GM18511 (cell line): Measurements from ENCODE around the gene FBXO47.
"Not testable (repeated sequence)": the region's sequence is repeated elsewhere in the genome, so short reads cannot be mapped to it uniquely, and the experiment has no call there.

ENCODE experiments used
- ATAC-seq: cut with Tn5 transposase; IDR thresholded peaks from one replicate; pipeline ENCODE4 v1.9.1; 2021; ENCODE audit warnings: mild to moderate bottlenecking, moderate library complexity; ENCODE audit not compliant: unreplicated experiment

The FBXO47 gene

GRCh38 chr17:38925263-38925995 is 41.8 kb downstream of the FBXO47 start, which contains the start of gene LASP1NB:
Gene LASP1NB (plus strand): TSS chr17:38925614.
- ATAC-seq = no peak

GRCh38 chr17:38922538-38923297 is 44.5 kb downstream of the FBXO47 start:
- no peak for ATAC-seq

DNA sequence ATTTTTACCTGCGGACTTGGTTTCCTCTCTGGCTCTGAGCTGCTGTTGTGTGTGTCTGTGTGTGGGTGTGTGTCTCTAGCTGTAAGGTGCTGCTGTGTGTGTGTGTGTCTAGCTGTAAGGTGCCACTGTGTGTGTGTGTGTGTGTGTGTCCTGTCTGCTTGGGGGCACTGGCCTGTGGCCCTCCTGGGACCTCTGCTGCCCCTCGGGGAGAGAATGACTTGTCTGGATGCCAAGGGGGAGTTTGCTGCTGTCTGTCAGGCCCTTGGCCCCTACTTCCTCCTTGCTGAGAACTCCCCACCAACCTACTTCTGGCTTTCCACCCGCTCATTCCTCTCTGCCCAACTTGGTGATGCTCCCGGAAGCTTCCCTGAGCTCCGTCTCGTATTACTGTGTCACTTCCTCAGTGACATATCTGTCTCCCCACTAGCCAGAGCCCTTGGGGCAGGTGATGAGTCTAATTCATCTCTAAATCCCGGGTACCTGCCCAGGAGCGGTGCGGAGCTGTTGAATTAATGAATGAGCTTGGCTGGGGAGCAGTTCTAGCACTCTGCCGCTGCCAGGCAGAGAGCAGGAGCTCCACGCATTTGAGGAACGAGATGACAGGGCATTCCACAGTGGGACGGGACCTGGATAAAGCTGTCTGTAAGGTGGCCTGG is 45.3 kb downstream of the FBXO47 start:
- no peak for ATAC-seq

- ATAC-seq = no peak
Measured at GRCh38 chr17:38920374-38921291, 46.6 kb downstream of the FBXO47 start.

- no peak for ATAC-seq
Measured at GRCh38 chr17:38919316-38920078, 47.7 kb downstream of the FBXO47 start.

DNA sequence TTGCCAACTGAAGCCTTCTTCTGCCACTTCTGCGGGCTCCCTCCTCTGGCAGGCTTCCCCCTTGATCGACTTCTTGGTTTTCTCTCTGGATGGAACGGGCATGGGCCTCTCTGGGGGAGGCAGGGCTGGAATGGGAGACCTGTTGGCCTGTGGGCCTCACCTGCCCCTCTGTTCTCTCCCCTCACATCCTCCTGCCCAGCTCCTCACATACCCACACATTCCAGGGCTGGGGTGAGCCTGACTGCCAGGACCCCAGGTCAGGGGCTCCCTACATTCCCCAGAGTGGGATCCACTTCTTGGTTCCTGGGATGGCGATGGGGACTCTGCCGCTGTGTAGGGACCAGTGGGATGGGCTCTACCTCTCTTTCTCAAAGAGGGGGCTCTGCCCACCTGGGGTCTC is 48.3 kb downstream of the FBXO47 start:
- ATAC-seq = no peak

DNA sequence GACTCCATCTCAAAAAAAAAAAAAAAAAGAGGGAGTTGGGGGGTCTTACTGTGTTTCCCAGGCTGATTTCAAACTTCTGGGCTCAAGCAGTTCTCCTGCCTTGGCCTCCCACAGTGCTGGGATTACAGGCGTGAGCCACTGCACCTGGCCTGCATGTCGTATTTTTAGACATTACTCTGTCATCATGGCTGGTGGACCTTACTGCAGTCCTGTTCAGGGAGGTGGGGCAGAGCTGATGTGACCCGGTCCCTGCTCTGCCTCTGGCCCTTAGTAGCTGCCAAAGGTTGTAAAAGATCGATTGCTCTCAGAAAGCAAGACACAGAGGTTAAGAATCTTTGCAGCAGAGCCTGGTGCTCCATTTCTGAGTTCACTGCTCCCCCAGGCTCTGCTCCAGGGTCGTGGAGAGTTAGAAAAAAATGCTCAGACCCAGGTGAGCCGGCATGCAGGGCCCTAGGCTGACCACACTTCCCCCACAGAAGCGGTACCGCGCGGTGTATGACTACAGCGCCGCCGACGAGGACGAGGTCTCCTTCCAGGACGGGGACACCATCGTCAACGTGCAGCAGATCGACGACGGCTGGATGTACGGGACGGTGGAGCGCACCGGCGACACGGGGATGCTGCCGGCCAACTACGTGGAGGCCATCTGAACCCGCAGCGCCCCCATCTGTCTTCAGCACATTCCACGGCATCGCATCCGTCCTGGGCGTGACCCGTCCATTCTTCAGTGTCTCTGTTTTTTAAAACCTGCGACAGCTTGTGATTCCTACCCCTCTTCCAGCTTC is 48.9 kb downstream of the FBXO47 start:
- ATAC-seq = no peak

DNA sequence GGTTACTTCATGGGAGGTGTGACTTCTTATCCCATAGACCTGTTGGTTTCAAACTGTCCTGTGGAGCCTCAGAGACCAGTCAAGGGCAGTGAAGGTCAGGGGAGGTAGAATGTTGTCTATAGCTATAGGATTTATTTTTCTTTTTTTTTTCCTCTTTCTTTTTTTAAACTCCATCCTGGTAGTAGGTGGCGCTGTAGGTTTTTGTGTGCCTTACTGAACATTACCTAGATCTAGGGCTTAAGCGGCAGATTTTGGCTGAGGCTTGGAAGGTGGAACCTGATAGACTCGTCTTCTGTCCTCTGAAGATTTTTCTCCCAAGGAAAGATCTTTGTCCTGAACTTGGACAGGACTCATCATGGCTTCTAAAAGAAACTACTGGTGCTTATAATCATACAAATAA is 49.9 kb downstream of the FBXO47 start:
- ATAC-seq = no peak

GRCh38 chr17:38916771-38917170 is 50.4 kb downstream of the FBXO47 start:
- no peak for ATAC-seq

DNA sequence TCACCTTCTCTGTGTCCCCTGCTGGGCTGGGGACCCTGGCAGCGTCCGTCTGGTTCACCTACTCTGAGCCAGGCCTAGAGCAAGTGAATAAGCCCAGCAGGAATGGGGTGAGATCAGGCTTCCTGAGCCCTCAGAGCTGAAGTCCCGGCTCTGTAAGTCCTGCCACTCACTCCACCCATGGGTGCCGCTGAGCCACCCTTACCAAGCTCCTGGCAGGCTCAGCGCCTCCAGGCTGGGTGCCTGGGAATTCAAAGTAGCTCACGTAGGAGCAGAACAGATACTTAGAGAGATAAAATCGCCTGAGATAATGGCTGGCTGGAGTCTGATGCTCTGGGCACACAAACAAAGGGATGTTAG is 51.6 kb downstream of the FBXO47 start:
- no peak for ATAC-seq

GRCh38 chr17:38914741-38915638 is 52.2 kb downstream of the FBXO47 start:
- ATAC-seq = no peak

DNA sequence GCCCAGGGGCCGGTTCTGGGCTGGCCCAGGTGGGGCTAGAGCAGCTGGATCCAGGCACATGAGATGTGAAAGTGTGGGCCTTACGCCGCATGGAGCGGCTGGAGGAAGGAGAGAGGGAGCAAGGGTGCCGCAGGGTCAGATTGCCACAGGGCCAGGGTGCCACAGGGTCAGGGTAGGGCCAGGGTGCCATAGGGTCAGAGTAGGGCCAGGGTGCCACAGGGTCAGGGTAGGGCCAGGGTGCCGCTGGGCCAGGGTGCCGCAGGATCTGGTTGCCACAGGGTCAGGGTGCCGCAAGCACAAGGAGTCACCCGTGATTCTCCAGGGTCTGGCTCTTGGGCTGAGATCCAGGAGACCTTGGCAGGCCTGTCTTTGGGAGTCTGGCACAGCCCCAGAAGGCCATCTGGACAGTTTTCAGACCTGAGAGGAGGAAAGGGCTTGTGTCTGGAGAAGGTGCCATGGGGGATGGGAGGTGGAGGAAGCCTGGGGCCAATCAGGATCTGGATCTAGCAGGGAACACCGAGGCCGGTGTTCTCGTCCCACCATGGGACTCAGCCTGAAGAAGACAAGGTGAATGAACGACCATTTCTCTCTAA is 54.9 kb downstream of the FBXO47 start:
- ATAC-seq = no peak

GRCh38 chr17:38911731-38912081 is 55.5 kb downstream of the FBXO47 start:
- ATAC-seq = not testable (repeated sequence)

- ATAC-seq = no peak
Measured at GRCh38 chr17:38911081-38911730, 56.0 kb downstream of the FBXO47 start.

- ATAC-seq = no peak
Measured at GRCh38 chr17:38910325-38910724, 56.9 kb downstream of the FBXO47 start.

DNA sequence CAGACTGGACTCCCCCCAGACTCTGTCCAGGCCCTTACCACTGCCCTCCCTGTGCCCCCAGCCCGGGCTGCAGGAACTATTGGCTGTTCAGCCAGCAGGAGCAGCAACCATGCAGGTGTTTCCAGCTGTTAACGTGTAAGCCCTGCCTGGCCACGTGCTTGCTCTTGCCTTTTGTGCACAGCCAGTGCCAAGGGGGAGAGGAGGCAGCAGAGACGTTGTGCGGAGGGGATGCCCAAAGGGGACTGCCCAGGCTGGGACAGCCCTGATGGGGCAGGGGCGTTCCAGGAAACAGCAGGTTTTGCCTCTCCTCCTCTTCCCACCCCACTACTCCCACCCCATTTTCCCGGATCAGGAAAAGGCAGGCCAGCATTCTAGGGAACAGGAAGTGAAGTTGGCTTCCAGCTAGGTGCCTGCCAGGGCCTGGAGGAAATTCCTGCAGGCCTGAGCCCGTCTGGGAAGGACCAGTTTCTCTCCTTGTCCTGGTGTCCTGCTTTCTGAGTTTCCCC is 58.5 kb downstream of the FBXO47 start:
- no peak for ATAC-seq

DNA sequence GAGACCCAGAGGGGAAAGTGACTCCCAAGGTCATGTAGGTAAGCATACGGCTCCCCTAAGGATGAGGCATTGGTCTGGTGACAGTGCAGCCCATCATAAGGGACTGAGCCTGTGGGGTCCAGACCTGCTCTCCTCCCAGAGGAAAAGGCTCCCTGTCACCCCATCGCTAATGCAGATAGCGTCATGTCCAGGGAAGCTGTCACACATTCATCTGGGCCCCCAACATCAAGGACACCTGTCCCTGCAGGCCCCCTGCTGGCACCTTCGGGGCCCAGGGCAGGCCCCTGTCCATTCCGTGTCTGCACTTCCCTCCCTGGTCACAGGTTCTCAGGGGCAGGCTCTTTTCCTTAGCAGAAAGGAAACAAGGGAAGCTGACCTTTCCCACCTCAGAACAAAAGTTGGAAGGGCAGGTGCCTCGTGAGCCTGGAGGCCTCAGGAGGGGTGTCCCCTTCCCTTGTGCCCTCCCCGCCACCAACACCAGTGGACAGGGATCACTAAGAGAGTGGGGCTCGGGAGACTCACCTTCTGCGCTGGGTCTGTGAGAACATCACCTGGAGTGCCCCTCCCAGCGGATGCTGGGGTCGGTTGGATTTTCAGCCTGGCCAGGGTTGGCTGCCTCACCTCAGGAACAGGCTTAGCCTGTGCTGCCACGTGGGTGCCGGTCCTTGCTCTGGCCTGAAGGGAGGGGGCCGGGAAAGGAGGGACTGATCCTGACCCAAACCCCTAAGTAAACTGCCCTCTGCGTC is 59.1 kb downstream of the FBXO47 start:
- ATAC-seq = no peak
